Thymus (tissue), 11 donors: ENCODE data around the gene MOB3A. TPM values are rescaled to one million over a fixed set of nuclear protein-coding genes. Genes with fewer than 3 reads are reported as not detected.

ENCODE experiments used
- DNase-seq, 9 donors: peaks; one replicate each; pipeline ENCODE4 v3.0.0-alpha.2; 2013; ENCODE audit warnings: low spot score in 9 of 9, low read depth in 6 of 9, missing footprints in 1 of 9
- H3K27ac ChIP-seq, 2 donors: one replicate each; pipeline ENCODE4 v1.5.1; 2013; ENCODE audit warnings: control low read depth in 1 of 2, low read depth in 1 of 2, low read length in 1 of 2, mild to moderate bottlenecking in 1 of 2, moderate library complexity in 1 of 2
- H3K27me3 ChIP-seq, 2 donors: one replicate each; pipeline ENCODE4 v1.5.1; 2013; ENCODE audit warnings: low read length in 1 of 2; ENCODE audit not compliant: control insufficient read depth in 2 of 2, insufficient read depth in 1 of 2
- H3K36me3 ChIP-seq, 2 donors: one replicate each; pipeline ENCODE4 v1.5.1; 2013; ENCODE audit warnings: low read length in 1 of 2, mild to moderate bottlenecking in 1 of 2, moderate library complexity in 1 of 2; ENCODE audit not compliant: control insufficient read depth in 2 of 2, insufficient read depth in 2 of 2
- H3K4me1 ChIP-seq, 2 donors: one replicate each; pipeline ENCODE4 v1.5.1; 2013; ENCODE audit warnings: low read length in 2 of 2; ENCODE audit not compliant: control insufficient read depth in 2 of 2, insufficient read depth in 2 of 2
- H3K4me3 ChIP-seq, 2 donors: one replicate each; pipeline ENCODE4 v1.5.1; 2013; ENCODE audit warnings: low read length in 2 of 2, control low read depth in 1 of 2, mild to moderate bottlenecking in 1 of 2
- H3K9me3 ChIP-seq, 2 donors: one replicate each; pipeline ENCODE4 v1.5.1; 2013; ENCODE audit warnings: low read length in 1 of 2, mild to moderate bottlenecking in 1 of 2; ENCODE audit not compliant: control insufficient read depth in 2 of 2, insufficient read depth in 1 of 2
- WGBS: extraction: QIAGEN DNeasy Blood & Tissue Kit; methylation state at CpG from one replicate; pipeline ENCODE4 v1.1.7; 2013; 5-methylcytosine and 5-hydroxymethylcytosine counted together
- polyA plus RNA-seq: library from polyadenylated mRNA; stranded (reverse); fragments of 200-250 nt; gene quantifications from one replicate; pipeline ENCODE4 v1.2.3, GENCODE V29; 2013
- total RNA-seq: library from RNA; stranded (reverse); fragments of 120-200 nt; gene quantifications from one replicate; pipeline ENCODE4 v1.2.4, GENCODE V29; 2013
- donor health status: healthy.

MOB3A gene
- total and polyA plus RNA-seq, 2 donors, result 20.0 to 29.7 TPM

- Histone ChIP-seq H3K4me3 (peak overlapping the region; percentile 45 to 96), H3K36me3 (peaks cover 20 to 23% of the 10 kb centered on the region in 2 donors), H3K27ac (peak overlapping the region; percentile 94), H3K9me3 (no peaks in the 10 kb centered on the region), H3K27me3 (no peaks in the 10 kb centered on the region), H3K4me1 (peaks cover 52 to 78% of the 10 kb centered on the region in 2 donors)
- peak in 2 of 9 donors; percentile 66 to 83 for DNase-seq
- whole genome bisulfite sequencing, result 38% methylated on average over 18 of the region's 18 CpGs
These were observed 44.1 kb downstream of the MOB3A start for GRCh38 chr19:2051773-2052704.

GRCh38 chr19:2050991-2051772 is 44.9 kb downstream of the MOB3A start, which contains the start of gene MKNK2:
MKNK2 (minus strand) TSS chr19:2051244; CDS start chr19:2050851, 393 bp downstream.
- Histone ChIP-seq H3K27ac (peak within 1 kb of the TSS; percentile 94), H3K27me3 (no peaks in the 10 kb centered on the region), H3K9me3 (no peaks in the 10 kb centered on the region), H3K36me3 (peaks cover 27 to 31% of the 10 kb centered on the region in 2 donors), H3K4me1 (peaks cover 46 to 72% of the 10 kb centered on the region in 2 donors), H3K4me3 (peak within 1 kb of the TSS; percentile 94 to 96)
- 3% methylated on average over 93 of the region's 93 CpGs for WGBS
- DNase-seq, result peak in 8 of 9 donors; percentile 77 to 96 (median 88)

DNA sequence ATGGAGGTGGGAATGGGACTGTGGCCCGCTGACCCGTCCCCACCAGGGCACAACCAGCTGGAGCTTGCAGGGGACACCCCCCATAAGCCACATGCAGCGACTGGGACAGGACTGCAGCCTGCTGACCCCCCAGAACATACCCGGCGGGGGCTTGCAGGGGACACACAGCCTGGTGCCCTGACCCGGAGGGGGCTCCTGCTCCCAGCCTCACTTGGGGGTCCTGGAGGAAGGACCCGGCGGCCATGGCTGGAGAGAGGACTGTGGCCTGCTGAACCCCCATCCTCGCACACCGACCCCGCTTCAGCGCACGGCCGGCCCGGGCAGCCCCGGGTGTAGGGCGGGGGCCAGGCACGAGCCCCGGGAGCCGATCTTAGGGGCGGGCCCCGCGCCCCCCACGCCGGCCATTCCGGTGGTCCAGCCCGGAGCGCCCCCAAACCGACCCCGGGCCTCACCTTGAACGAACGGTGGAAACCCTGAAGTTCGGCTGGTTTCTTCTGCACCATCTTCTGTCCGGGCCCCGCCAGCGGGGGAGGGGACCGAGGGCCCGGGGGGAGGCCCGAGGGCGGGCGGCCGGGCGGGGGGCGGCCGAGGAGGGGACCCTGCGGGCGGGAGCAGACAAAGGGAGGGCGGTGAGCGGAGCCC is 45.7 kb downstream of the MOB3A start:
- Histone ChIP-seq H3K4me3 (peak overlapping the region; percentile 94 to 96), H3K9me3 (no peaks in the 10 kb centered on the region), H3K27me3 (no peaks in the 10 kb centered on the region), H3K36me3 (peaks cover 34 to 38% of the 10 kb centered on the region in 2 donors), H3K4me1 (peaks cover 40 to 66% of the 10 kb centered on the region in 2 donors), H3K27ac (peak overlapping the region; percentile 87 to 90)
- DNase-seq, result peak in 1 of 9 donors; percentile 40
- under 1% methylated on average over 49 of the region's 49 CpGs for WGBS

DNA sequence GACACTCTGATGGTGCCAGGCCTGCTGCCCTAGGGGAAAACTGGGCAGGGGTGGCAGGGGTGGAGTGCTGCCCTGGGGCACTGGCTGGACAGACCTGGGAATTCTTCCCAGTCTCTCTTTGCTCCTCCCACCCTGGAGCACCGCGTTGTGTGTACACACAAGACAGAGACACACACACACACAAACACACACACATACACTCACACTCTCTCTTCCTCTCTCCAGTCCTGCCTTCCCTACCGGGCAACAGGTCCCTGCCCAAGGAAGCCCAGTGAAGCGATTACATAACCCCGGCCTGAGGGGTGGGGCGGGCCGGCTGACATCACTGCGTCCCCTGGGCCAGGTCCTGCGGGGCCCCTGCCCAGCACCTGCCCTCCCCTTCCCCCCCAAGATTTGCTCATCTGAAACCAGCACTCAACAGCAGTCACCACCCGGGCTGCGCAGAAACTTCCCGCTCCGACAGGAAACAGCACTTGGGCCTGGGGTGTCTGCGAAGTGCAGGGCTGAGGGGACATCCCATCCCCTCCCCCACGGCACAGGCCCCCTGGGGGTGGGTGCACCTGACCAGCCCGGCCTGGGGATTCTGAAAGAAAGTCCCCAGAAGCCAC is 46.3 kb downstream of the MOB3A start:
- Histone ChIP-seq H3K27me3 (no peaks in the 10 kb centered on the region), H3K27ac (peak overlapping the region; percentile 87 to 90), H3K4me3 (peak overlapping the region; percentile 94 to 96), H3K36me3 (peaks cover 37 to 44% of the 10 kb centered on the region in 2 donors), H3K9me3 (no peaks in the 10 kb centered on the region), H3K4me1 (peaks cover 41 to 67% of the 10 kb centered on the region in 2 donors)
- 2% methylated on average over 16 of the region's 16 CpGs for WGBS
- DNase-seq, result peak in 2 of 9 donors; percentile 73 to 83

- H3K27ac ChIP-seq, result peak overlapping the region; percentile 75 to 87
- 92% methylated on average over 27 of the region's 27 CpGs for WGBS
These were observed 47.0 kb downstream of the MOB3A start for GRCh38 chr19:2048959-2049740.

DNA sequence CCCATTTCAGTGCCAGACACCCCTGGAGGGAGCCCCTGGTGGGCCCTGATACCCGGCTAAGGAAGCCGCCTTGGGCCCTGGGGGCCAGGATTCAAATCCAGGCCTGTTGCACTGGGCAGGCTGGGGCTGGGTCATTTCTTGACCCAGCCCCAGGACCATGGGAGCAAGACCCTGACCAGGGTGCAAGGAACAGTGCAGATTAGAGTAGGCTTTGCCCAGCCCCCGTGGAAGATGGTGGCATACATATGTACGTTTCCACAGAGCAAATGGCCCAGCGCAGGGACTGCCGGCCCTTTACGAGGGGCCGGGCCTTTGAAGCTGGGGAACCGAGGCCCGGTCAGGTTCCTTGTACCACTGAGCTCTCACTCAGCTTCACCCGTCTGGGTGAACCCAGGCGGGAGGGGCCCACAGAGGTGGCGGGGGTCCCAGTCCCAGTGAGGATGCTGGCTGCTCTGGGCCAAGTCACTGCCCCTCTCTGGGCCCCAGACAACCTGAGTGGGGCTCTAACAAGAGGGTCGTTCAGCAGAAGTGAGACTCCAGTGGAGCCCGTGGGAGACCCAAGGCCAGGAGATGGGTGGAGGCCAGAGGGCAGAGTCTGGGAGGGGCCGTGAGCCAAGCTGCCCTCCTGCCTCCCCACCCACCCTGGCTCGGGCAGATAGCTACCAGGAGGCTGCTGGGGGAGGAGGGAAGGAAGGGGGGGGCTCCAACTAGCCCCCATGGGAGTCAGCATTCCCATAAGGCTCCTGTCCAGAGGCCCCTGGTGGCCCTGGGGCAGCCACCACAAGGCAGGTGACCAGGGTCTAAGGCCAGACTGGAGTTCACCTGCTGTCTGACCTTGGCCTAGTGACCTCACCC is 47.8 kb downstream of the MOB3A start:
- 94% methylated on average over 17 of the region's 17 CpGs for WGBS
- H3K27me3 ChIP-seq, result no peaks in the 10 kb centered on the region
- peaks cover 51 to 76% of the 10 kb centered on the region in 2 donors for H3K4me1 ChIP-seq
- peaks cover 44 to 54% of the 10 kb centered on the region in 2 donors for H3K36me3 ChIP-seq
- no peak overlapping the region for H3K27ac ChIP-seq
- peak overlapping the region in 1 of 2 donors; percentile 96 for H3K4me3 ChIP-seq
- no peaks in the 10 kb centered on the region for H3K9me3 ChIP-seq
- no peak for DNase-seq

More at GRCh38 chr19:2048959-2049740, 47.0 kb downstream of the MOB3A start:
- DNase-seq, result no peak
- H3K4me3 ChIP-seq, result peak overlapping the region; percentile 94 to 96
- H3K9me3 ChIP-seq, result no peaks in the 10 kb centered on the region
- peaks cover 47 to 70% of the 10 kb centered on the region in 2 donors for H3K4me1 ChIP-seq
- H3K27me3 ChIP-seq, result no peaks in the 10 kb centered on the region
- peaks cover 43 to 51% of the 10 kb centered on the region in 2 donors for H3K36me3 ChIP-seq

- DNase-seq, result no peak
- H3K36me3 ChIP-seq, result peaks cover 48 to 62% of the 10 kb centered on the region in 2 donors
- H3K27me3 ChIP-seq, result no peaks in the 10 kb centered on the region
- peak overlapping the region in 1 of 2 donors; percentile 19 for H3K4me3 ChIP-seq
- H3K27ac ChIP-seq, result no peak overlapping the region
- H3K9me3 ChIP-seq, result peaks cover 0 to 3% of the 10 kb centered on the region in 2 donors
- WGBS, result 91% methylated on average over 22 of the region's 22 CpGs
- peaks cover 55 to 76% of the 10 kb centered on the region in 2 donors for H3K4me1 ChIP-seq
These were observed 48.5 kb downstream of the MOB3A start for GRCh38 chr19:2047449-2048103.
